ENCODE measurements around the gene GHR.

GHR gene

DNA sequence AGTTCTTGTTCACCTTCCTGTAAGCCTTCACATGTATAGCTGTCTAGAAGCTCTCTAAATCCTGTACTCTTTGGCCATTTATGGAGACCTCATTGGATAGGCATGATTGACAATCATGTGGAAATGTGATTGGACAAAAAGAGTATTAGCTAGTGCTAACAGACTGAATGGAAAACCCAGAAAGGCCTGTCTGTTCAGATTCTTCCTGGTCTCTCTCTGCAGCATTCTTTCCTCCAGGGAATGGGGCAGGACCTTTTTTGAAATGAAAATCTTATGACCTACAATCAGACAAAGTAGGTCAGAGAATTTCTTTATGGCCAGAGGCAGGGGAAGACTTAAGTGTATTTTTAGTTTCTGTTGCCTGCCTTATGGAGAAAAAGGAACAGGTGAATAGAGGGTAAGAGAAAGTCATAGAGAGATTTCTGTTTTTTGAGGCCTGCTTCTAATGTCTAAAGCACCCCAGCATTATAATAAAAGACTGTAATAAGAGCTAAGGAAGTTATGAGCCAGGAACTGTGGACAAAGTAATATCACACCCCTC lies 181.0 kb downstream of the GHR start:
- Histone ChIP-seq H3K27me3 (ENCODE audit: low read depth, low read length) (no peaks in the 10 kb centered on the region), H3K4me1 (ENCODE audit: control insufficient read depth in 1 of 2, insufficient read depth in 2 of 2, low read length in 2 of 2) (peaks cover 0 to 6% of the 10 kb centered on the region in 2 donors), H3K27ac (ENCODE audit: low read length) (no peak overlapping the region), H3K9me3 (ENCODE audit: control insufficient read depth in 1 of 2, low read length in 2 of 2) (no peaks in the 10 kb centered on the region), H3K36me3 (ENCODE audit: control insufficient read depth in 1 of 2, insufficient read depth in 2 of 2, low read length in 2 of 2) (no peaks in the 10 kb centered on the region), H3K4me3 (ENCODE audit: low read depth in 1 of 2, low read length in 2 of 2) (no peak overlapping the region)

DNA sequence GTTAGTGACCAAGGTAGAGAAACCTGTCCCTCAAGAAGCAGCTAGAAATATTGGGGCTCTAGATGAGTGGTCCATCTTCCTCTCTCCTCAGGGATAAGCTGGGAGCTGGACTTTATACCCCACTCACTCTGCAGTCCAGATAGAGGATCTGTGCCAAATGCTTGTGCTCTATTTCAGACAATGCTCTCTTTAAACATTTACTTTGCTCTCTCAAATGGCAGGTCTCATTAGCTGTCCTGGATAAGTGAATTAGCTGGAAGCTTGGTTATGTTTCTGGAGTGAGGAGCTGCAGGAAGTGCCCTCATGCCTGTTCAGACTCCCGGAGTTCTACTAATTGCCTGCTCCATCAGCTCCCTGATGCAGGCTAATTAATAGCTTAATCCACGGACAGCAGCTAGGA lies 182.3 kb downstream of the GHR start:
- no peaks in the 10 kb centered on the region for H3K27me3 ChIP-seq (ENCODE audit: low read depth, low read length)
- no peaks in the 10 kb centered on the region for H3K36me3 ChIP-seq (ENCODE audit: control insufficient read depth in 1 of 2, insufficient read depth in 2 of 2, low read length in 2 of 2)
- H3K9me3 ChIP-seq (ENCODE audit: control insufficient read depth in 1 of 2, low read length in 2 of 2): no peaks in the 10 kb centered on the region
- H3K4me3 ChIP-seq (ENCODE audit: low read depth in 1 of 2, low read length in 2 of 2): no peak overlapping the region
- no peak overlapping the region for H3K27ac ChIP-seq (ENCODE audit: low read length)
- H3K4me1 ChIP-seq (ENCODE audit: control insufficient read depth in 1 of 2, insufficient read depth in 2 of 2, low read length in 2 of 2): peaks cover 0 to 6% of the 10 kb centered on the region in 2 donors

DNA sequence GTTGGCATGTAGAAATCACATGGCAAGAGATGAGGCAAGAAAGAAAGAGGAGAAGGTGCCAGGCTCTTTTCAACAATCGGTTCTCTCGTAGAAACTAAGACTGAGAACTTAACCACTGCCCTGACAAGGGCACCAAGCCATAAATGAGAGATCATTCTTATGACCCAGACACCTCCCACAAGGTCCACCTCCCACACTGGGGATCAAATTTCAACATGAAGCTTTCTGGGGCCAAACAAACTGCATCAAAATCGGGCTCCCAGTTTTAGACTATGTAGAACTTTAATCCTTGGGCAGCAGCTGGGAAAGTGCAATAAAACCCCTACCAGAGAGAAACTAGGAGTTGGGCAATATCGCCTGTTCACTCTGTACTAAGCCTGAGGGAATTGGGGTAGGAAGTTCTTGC lies 183.2 kb downstream of the GHR start:
- Histone ChIP-seq H3K9me3 (ENCODE audit: control insufficient read depth in 1 of 2, low read length in 2 of 2) (no peaks in the 10 kb centered on the region), H3K4me1 (ENCODE audit: control insufficient read depth in 1 of 2, insufficient read depth in 2 of 2, low read length in 2 of 2) (peaks cover 0 to 6% of the 10 kb centered on the region in 2 donors), H3K27me3 (ENCODE audit: low read depth, low read length) (no peaks in the 10 kb centered on the region), H3K4me3 (ENCODE audit: low read depth in 1 of 2, low read length in 2 of 2) (no peak overlapping the region), H3K27ac (ENCODE audit: low read length) (no peak overlapping the region), H3K36me3 (ENCODE audit: control insufficient read depth in 1 of 2, insufficient read depth in 2 of 2, low read length in 2 of 2) (no peaks in the 10 kb centered on the region)

DNA sequence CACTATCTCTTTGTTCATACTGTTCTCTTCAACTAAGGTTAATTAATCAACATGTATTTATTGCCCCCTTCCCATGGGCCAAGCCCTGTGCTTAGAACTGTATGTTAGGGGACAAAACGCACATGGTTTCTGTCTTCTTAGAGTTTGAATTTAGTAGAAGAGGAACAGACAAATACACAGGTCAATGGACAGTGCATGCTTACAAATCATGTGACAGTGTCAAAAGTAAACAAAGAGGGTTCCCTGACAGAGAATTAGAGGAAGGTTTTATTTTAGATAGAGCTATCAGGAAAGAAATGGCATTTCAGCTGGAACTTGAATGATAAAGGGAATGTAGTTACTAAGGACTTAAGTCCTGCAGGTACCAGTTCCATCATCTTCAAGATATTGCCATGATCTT lies 188.2 kb downstream of the GHR start:
- Histone ChIP-seq H3K4me1 (ENCODE audit: control insufficient read depth in 1 of 2, insufficient read depth in 2 of 2, low read length in 2 of 2) (peaks cover 0 to 17% of the 10 kb centered on the region in 2 donors), H3K27ac (ENCODE audit: low read length) (no peak overlapping the region), H3K27me3 (ENCODE audit: low read depth, low read length) (no peaks in the 10 kb centered on the region), H3K36me3 (ENCODE audit: control insufficient read depth in 1 of 2, insufficient read depth in 2 of 2, low read length in 2 of 2) (no peaks in the 10 kb centered on the region), H3K4me3 (ENCODE audit: low read depth in 1 of 2, low read length in 2 of 2) (no peak overlapping the region), H3K9me3 (ENCODE audit: control insufficient read depth in 1 of 2, low read length in 2 of 2) (no peaks in the 10 kb centered on the region)

DNA sequence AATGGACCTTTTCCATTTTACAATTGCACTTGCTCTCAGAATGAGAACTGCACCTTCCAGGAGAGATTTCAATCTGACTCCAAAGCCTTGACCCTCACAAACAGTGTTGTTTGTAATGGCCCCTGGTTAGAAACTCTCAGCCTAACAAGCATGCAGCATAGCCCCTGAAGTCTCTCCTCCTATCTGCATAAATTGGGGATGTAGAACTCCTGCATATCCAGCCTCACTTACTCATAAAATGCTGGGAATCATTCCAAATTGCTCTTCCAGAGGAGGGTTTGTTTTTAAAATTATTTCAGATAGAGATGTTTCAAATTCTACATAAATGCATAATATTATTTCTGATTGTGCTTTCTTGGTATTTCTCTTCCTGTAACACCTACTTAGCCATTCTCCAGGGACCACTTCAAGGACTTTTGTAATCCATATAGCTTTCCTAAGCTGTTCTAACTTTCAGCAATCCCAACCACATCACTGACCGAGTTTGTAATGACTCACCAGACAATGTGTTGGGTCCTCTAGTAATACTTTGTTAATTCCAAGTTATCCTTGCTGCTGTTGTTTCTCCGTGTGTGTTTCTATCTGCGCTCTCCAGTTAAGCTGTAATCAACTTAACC lies 189.6 kb downstream of the GHR start:
- no peaks in the 10 kb centered on the region for H3K36me3 ChIP-seq (ENCODE audit: control insufficient read depth in 1 of 2, insufficient read depth in 2 of 2, low read length in 2 of 2)
- no peaks in the 10 kb centered on the region for H3K9me3 ChIP-seq (ENCODE audit: control insufficient read depth in 1 of 2, low read length in 2 of 2)
- no peak overlapping the region for H3K27ac ChIP-seq (ENCODE audit: low read length)
- peaks cover 0 to 17% of the 10 kb centered on the region in 2 donors for H3K4me1 ChIP-seq (ENCODE audit: control insufficient read depth in 1 of 2, insufficient read depth in 2 of 2, low read length in 2 of 2)
- H3K27me3 ChIP-seq (ENCODE audit: low read depth, low read length): no peaks in the 10 kb centered on the region
- H3K4me3 ChIP-seq (ENCODE audit: low read depth in 1 of 2, low read length in 2 of 2): no peak overlapping the region

DNA sequence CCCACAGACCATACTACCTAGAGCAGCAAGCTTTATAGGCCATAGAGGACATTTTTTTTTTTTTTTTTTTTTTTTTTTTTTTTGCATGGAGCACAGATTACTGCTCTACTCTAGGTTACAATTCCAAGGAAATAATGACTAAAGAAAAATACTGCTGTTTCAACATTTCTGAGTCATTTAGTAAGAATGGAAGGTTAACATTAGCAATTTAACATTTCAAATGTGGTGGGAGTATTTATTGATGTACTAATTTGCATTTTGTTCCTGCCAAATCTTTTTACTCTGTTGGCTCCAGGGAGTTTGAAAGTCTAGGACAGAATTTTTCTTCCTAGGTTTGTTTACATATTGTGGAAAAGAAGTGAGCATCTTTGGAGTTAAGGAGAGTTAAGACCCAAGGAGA lies 191.3 kb downstream of the GHR start:
- H3K36me3 ChIP-seq (ENCODE audit: control insufficient read depth in 1 of 2, insufficient read depth in 2 of 2, low read length in 2 of 2): no peaks in the 10 kb centered on the region
- no peak overlapping the region for H3K27ac ChIP-seq (ENCODE audit: low read length)
- no peak overlapping the region for H3K4me3 ChIP-seq (ENCODE audit: low read depth in 1 of 2, low read length in 2 of 2)
- H3K9me3 ChIP-seq (ENCODE audit: control insufficient read depth in 1 of 2, low read length in 2 of 2): no peaks in the 10 kb centered on the region
- H3K4me1 ChIP-seq (ENCODE audit: control insufficient read depth in 1 of 2, insufficient read depth in 2 of 2, low read length in 2 of 2): peaks cover 0 to 17% of the 10 kb centered on the region in 2 donors
- H3K27me3 ChIP-seq (ENCODE audit: low read depth, low read length): no peaks in the 10 kb centered on the region

- Histone ChIP-seq H3K4me3 (ENCODE audit: low read depth in 1 of 2, low read length in 2 of 2) (no peak overlapping the region), H3K4me1 (ENCODE audit: control insufficient read depth in 1 of 2, insufficient read depth in 2 of 2, low read length in 2 of 2) (peaks cover 0 to 22% of the 10 kb centered on the region in 2 donors), H3K27me3 (ENCODE audit: low read depth, low read length) (no peaks in the 10 kb centered on the region), H3K27ac (ENCODE audit: low read length) (no peak overlapping the region), H3K36me3 (ENCODE audit: control insufficient read depth in 1 of 2, insufficient read depth in 2 of 2, low read length in 2 of 2) (no peaks in the 10 kb centered on the region), H3K9me3 (ENCODE audit: control insufficient read depth in 1 of 2, low read length in 2 of 2) (no peaks in the 10 kb centered on the region)
Measured at GRCh38 chr5:42620579-42621216, 197.5 kb downstream of the GHR start.

GRCh38 chr5:42621242-42621641 lies 198.0 kb downstream of the GHR start:
- Histone ChIP-seq H3K9me3 (ENCODE audit: control insufficient read depth in 1 of 2, low read length in 2 of 2) (no peaks in the 10 kb centered on the region), H3K27ac (ENCODE audit: low read length) (no peak overlapping the region), H3K4me1 (ENCODE audit: control insufficient read depth in 1 of 2, insufficient read depth in 2 of 2, low read length in 2 of 2) (peaks cover 0 to 22% of the 10 kb centered on the region in 2 donors), H3K27me3 (ENCODE audit: low read depth, low read length) (no peaks in the 10 kb centered on the region), H3K36me3 (ENCODE audit: control insufficient read depth in 1 of 2, insufficient read depth in 2 of 2, low read length in 2 of 2) (no peaks in the 10 kb centered on the region), H3K4me3 (ENCODE audit: low read depth in 1 of 2, low read length in 2 of 2) (no peak overlapping the region)

- no peaks in the 10 kb centered on the region for H3K9me3 ChIP-seq (ENCODE audit: control insufficient read depth in 1 of 2, low read length in 2 of 2)
Measured at GRCh38 chr5:42621662-42622061, 198.4 kb downstream of the GHR start.

DNA sequence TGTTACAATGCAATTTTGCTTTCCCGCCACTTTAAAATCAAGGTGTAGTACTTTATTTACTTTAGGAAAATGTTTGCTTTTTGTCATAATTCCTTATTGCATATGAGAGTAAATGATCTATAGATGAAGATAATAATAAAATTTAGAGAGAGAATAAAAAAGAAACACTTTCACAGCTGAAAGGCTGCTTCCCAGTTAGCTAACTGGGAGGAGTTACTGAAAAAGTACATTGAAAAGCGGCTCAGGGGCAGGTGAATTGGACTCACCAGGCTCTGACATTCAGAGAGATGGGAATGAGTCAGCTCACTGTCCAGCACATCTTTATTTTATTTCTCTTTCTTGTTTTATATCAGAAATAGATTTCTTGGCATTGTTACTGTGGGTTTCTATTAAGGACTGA lies 201.7 kb downstream of the GHR start:
- peaks cover 0 to 25% of the 10 kb centered on the region in 2 donors for H3K4me1 ChIP-seq (ENCODE audit: control insufficient read depth in 1 of 2, insufficient read depth in 2 of 2, low read length in 2 of 2)
- H3K4me3 ChIP-seq (ENCODE audit: low read depth in 1 of 2, low read length in 2 of 2): no peak overlapping the region
- H3K9me3 ChIP-seq (ENCODE audit: control insufficient read depth in 1 of 2, low read length in 2 of 2): no peaks in the 10 kb centered on the region
- no peaks in the 10 kb centered on the region for H3K36me3 ChIP-seq (ENCODE audit: control insufficient read depth in 1 of 2, insufficient read depth in 2 of 2, low read length in 2 of 2)
- H3K27ac ChIP-seq (ENCODE audit: low read length): no peak overlapping the region
- no peaks in the 10 kb centered on the region for H3K27me3 ChIP-seq (ENCODE audit: low read depth, low read length)

More at GRCh38 chr5:42621662-42622061, 198.4 kb downstream of the GHR start:
- Histone ChIP-seq H3K4me3 (ENCODE audit: low read depth in 1 of 2, low read length in 2 of 2) (no peak overlapping the region), H3K27me3 (ENCODE audit: low read depth, low read length) (no peaks in the 10 kb centered on the region), H3K4me1 (ENCODE audit: control insufficient read depth in 1 of 2, insufficient read depth in 2 of 2, low read length in 2 of 2) (peaks cover 0 to 22% of the 10 kb centered on the region in 2 donors), H3K36me3 (ENCODE audit: control insufficient read depth in 1 of 2, insufficient read depth in 2 of 2, low read length in 2 of 2) (no peaks in the 10 kb centered on the region), H3K27ac (ENCODE audit: low read length) (no peak overlapping the region)

- H3K9me3 ChIP-seq (ENCODE audit: control insufficient read depth in 1 of 2, low read length in 2 of 2): no peaks in the 10 kb centered on the region
- no peak overlapping the region for H3K27ac ChIP-seq (ENCODE audit: low read length)
- no peaks in the 10 kb centered on the region for H3K36me3 ChIP-seq (ENCODE audit: control insufficient read depth in 1 of 2, insufficient read depth in 2 of 2, low read length in 2 of 2)
- no peaks in the 10 kb centered on the region for H3K27me3 ChIP-seq (ENCODE audit: low read depth, low read length)
- H3K4me3 ChIP-seq (ENCODE audit: low read depth in 1 of 2, low read length in 2 of 2): no peak overlapping the region
- peaks cover 0 to 16% of the 10 kb centered on the region in 2 donors for H3K4me1 ChIP-seq (ENCODE audit: control insufficient read depth in 1 of 2, insufficient read depth in 2 of 2, low read length in 2 of 2)
Measured at GRCh38 chr5:42626462-42626861, 203.2 kb downstream of the GHR start.

Measured in muscle layer of duodenum (tissue), 2 donors.